GM13977 (cell line): ENCODE measurements around the gene PTP4A2.
A peak's percentile ranks its signal among the peaks of the same experiment; 100 is the strongest.

Experiments used
- DNase-seq: peaks from one replicate; pipeline ENCODE4 v3.0.0; 2012; ENCODE audit warnings: low spot score
- CTCF ChIP-seq: IDR thresholded peaks from 2 replicates; pipeline ENCODE4 v1.5.1; 2012; ENCODE audit warnings: mild to moderate bottlenecking, control low read depth; ENCODE audit not compliant: insufficient read depth; ENCODE audit errors: extremely low read depth, missing control alignments
- in situ Hi-C: fragments of 300-500 bp; cut with MboI; formaldehyde crosslinking; loops from one replicate; pipeline ENCODE4 v1.12.0; 2022; ENCODE audit warnings: low sequenced_read_pairs, low pct_unique_long_range_greater_than_20kb, mixed read lengths, inconsistent platforms; ENCODE audit not compliant: unreplicated experiment

The PTP4A2 gene

GRCh38 chr1:31938184-31938975 is at the start of gene PTP4A2:
PTP4A2 (minus strand) TSS chr1:31938368; CDS start chr1:31919065, 19,303 bp downstream.
- TF ChIP-seq CTCF, result peak; percentile 81
- DNase-seq, result peak; percentile 97
- in situ Hi-C loops, result no loop called here

- TF ChIP-seq CTCF, result no peak
- DNase-seq, result no peak
- in situ Hi-C loops, result no loop called here
Measured at GRCh38 chr1:31987135-31987619, 49.0 kb upstream of the PTP4A2 start.

GRCh38 chr1:31985430-31985829 is 47.3 kb upstream of the PTP4A2 start:
- TF ChIP-seq CTCF, result no peak
- in situ Hi-C loops, result no loop called here
- peak; percentile 52 for DNase-seq

DNA sequence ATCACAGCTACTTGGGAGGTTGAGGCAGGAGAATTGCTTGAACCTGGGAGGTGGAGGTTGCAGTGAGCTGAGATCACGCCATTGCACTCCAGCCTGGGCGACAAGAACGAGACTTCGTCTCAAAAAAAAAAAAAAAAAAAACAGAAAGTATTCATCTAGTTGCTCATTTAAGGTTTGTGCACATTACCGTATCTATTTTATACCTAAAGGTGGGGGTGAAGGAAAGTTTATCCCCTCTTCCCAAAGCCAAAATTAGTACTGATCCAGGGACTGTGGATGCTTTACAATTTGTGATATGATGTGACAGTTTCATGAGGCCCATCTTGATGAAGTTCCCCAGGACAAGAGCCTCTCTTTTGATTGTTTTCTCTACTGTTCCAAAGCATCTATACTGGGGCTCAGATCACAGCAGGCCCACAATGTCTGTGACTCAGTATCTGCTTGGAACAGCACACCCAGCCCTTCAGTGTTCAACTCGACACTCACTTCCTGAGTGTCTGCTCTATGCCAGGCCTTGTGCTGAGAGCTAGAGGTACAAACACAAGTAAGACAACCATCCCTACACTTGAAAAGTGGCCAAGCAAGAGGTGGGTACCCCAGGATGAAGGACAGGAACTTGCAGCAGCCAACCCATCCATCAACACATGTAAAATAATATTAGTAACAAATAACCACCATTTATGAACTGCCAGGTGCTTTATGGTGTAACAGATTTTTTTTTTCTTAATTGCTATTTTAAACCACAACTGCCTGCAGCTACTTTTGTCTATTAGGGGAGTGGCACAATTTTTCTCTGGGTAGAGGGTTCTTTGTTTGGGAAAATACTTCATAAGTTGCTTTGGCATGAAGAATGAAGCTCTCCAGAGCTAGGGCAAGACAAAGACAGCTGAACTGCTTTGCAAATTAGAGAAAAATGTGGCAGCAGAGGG is 46.5 kb upstream of the PTP4A2 start:
- DNase-seq, result no peak
- TF ChIP-seq CTCF, result no peak
- in situ Hi-C loops, result no loop called here

- no peak for DNase-seq
- no peak for TF ChIP-seq CTCF
- in situ Hi-C loops, result no loop called here
Measured at GRCh38 chr1:31981972-31982371, 43.8 kb upstream of the PTP4A2 start.

DNA sequence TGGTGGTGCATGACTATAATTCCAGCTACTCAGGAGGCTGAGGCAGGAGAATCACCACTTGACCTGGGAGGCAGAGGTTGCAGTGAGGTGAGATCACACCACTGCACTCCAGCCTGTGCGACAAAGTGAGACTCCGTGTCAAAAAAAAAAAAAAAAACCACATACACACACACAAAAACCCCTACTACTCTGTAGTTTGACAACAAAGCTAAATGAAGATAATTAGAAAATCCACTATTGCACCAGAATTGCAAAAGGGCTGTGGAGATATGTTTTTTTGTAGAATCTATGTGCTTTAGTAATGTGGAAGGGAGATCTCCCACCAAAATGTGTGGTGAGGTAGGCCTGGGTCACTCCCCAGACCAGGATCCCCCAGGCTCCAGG is 43.3 kb upstream of the PTP4A2 start:
- TF ChIP-seq CTCF, result no peak
- in situ Hi-C loops, result no loop called here

More for the DNA sequence above, 43.3 kb upstream of the PTP4A2 start:
- DNase-seq, result no peak
